Fibroblast of peridontal ligament (primary cell): Measurements from ENCODE around the gene MRS2.
A peak's percentile ranks its signal among the peaks of the same experiment; 100 is the strongest.
"Not testable (repeated sequence)": the region's sequence is repeated elsewhere in the genome, so short reads cannot be mapped to it uniquely, and the experiment has no call there.

Source experiments
- DNase-seq: peaks from one replicate; pipeline ENCODE4 v3.0.0-alpha.2; 2010; ENCODE audit errors: extremely low read depth

MRS2 gene

DNA sequence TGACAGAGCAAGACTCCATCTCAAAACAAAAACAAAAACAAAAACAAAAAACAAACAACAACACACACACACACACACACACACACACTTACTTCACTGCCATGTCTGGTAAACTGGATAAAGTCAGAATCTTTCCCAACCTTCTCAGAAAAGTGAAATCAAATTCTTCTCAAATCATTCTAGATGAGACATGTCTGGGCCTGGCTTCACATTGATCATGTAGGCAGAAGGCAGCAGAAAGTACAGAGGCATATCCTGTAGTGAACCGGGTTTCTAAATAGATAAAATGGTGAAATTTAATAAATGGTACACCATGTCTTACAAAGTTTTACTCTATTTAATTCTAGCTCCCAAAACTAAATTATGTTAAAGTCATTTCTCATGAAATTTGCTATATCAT is 14.9 kb upstream of the MRS2 start:
- DNase-seq: no peak

DNA sequence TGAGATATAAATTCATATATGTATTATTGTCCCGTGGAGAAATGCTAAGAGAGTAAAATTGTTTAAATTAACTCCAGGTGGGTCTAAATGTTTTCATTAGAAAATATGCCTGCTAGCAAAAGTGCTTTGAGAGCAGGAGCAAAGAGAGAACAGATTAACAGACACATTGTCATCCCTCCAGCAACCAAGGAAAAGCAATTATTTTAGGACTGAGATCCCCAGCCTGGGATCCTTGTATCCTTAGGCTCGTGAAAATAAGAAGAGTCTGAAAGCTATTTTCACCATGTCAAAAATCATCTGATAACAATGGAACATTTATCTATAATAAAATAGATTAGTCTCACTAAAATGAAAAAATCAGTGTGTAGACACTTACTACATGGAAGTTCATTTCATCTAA is 11.5 kb upstream of the MRS2 start:
- no peak for DNase-seq

DNA sequence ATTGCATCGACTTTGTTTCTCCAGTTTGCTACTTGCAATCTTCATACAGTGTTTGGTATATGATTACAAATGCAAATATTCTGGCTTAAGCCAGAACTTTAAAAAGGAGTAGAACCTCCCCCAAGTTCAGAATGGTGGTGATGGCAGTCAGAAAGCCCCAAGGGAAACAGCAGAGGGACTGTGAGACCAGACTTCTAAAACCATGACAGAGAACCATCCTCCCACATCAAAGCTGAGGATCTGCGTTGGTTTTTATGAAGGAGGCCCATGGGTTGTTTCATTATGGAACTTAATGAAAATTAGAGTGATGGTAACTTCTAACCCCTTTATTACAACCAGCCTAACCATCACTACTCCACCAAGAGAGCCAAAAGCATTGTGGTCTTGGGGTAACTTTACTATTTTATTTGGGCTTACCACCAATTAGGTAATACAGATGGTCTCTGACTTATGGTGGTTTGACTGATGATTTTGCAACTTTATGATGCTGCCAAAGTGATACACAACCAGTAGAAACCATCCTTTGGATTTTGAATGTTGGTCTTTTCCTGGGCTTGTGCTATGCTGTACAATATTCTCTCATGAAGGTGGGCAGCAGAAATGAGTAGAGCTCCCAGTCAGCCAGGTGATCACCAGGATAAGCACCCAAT is 10.9 kb upstream of the MRS2 start:
- DNase-seq: peak; percentile 56

DNA sequence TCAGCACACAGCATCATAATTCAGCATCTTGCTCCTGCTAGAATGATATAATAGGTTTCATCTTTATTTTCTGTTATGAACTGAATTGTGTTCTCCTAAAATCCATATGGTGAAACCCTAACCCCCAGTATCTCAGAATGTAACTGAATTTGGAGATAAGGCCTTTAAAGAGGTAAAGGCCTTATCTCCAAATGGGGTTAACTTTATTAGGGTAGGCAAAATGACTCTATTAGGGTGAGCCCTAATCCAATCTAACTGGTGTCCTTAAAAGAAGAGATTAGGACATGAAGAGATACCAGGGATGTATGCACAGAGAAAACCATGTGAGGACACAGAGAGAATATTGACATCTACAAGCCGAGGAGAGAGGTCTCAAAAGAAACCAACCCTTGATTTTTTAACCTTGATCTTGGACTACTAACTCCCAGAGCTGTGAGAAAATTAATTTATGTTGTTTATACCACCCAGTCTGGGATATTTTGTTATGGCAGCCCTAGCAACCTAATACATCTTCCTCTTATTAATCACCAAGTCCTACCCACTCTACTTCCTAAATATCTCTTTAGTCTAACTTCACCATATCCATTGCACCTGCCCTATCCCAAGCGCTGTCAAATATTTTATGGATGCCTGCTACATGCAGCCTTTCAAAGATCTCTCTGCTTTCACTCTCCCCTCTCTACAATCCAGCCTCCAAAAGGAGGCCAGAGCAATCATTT is 8.5 kb upstream of the MRS2 start:
- DNase-seq: no peak

DNA sequence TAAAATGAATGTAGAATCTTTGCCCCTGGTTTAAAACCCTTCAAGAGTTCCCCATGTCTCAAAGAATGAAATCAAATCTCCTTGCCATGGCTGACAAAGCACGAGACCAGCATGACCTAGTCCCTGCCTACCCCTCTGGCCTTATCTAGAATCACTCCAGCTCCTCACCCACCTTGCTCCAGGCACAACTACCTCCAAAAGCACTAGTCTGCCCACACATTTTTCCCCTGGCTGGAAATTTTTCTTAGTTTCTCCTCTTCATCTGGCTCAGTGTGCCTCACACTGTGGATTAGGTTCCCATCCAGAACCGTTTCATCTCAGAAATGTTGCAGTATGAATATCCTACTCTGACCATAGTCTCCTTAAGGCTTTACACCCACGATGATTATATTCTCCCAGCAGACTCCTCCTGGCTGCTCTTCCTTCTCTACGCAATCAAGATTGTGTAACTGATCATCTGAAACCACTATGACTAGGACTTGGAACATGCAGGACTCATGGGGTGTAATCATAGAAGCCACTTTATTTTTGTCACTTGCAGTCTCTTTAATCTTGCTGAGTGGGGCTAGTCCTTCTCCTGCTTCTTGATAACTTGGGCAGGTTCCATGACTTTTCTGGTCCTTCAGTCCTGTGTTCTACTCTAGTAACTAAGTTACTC is 7.8 kb upstream of the MRS2 start:
- peak; percentile 96 for DNase-seq

DNA sequence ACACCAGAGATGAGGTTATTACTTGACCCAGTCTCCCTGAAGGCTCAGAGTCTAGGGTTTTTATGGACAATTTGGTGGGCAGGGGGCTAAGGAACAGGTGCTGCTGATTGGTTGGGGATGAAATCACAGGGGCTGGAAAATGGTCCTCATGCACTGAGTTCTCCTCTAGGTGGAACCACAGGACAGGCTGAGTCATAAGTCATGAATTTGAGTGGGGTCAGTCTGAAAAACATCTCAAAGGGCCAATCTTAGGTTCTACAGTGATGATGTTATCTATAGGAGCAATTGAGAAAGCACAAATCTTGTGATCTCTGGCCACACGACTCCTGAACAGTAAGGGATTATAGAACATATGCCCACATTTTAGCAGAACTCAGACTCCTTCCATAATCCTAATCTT is 5.9 kb upstream of the MRS2 start:
- no peak for DNase-seq

DNA sequence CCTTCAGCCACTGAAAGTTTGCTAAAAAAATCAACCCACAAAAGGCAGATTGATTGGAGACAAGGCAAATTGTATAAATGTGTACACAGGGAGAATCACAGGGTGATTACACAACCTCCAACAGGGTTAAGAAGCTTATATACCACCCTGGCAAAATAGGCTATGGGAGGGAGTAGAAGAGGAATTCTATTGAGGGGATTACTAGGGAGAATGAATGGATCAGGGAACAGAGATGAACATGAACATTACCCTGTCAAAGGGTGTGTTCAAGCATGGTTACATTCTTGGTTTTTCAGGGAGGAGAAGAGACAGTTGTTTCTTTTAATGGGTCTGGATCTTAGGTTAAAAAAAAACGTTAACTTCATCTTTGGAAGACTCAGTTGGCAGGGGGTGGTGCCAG is 5.1 kb upstream of the MRS2 start:
- no peak for DNase-seq

DNA sequence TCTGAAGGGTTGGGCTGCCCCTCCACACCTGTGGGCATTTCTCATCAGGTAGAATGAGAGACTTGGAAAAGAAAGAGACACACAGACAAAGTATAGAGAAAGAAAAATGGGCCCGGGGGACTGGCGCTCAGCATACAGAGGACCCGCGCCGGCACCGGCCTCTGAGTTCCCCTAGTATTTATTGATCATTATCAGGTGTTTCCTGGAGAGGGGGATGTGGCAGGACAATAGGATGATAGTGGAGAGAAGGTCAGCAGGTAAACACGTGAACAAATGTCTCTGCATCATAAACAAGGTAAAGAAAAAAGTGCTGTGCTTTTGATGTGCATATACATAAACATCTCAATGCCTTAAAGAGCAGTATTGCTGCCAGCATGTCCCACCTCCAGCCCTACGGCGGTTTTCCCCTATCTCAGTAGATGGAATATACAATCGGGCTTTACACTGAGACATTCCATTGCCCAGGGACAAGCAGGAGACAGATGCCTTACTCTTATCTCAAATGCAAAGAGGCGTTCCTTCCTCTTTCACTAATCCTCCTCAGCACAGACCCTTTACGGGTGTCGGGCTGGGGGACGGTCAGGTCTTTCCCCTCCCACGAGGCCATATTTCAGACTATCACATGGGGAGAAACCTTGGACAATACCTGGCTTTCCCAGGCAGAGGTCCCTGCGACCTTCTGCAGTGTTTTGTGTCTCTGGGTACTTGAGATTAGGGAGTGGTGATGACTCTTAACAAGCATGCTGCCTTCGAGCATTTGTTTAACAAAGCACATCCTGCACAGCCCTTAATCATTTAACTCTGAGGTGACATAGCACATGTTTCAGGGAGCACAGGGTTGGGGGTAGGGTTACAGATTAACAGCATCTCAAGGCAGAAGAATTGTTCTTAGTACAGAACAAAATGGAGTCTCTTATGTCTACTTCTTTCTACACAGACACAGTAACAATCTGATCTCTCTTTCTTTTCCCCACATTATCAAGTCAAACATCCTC is 2.4 kb upstream of the MRS2 start:
- not testable (repeated sequence) for DNase-seq

DNA sequence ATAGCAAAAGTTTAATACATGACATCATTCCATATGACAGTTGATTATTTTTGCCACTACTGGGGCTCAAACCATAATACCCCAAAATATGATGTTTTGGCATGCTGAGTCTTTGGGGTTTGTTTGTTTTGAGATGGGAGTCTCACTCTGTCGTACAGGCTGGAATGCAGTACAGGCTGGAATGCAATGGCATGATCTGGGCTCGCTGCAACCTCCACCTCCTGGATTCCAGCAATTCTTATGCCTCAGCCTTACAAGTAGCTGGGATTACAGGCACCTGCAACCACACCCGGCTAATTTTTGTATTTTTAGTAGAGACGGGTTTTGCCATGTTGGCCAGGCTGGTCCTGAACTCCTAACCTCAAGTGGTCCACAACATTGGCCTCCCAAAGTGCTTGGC is 1.3 kb upstream of the MRS2 start:
- no peak for DNase-seq

DNA sequence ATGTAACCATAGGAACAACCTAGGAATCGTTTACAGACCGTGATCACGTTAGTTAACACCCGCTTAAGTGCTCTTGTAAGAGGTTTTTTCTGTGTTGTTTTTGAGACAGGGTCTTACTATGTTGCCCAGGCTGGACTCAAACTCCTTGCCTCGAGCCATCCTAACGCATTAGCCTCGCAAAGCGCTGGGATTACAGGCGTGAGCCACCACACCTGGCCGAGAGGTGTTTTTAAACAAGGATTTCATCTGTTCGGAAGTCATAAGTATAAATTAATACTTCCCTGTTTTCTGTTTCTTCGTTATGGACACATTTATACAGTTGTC is 727 bp downstream of the MRS2 start:
- DNase-seq: no peak

DNA sequence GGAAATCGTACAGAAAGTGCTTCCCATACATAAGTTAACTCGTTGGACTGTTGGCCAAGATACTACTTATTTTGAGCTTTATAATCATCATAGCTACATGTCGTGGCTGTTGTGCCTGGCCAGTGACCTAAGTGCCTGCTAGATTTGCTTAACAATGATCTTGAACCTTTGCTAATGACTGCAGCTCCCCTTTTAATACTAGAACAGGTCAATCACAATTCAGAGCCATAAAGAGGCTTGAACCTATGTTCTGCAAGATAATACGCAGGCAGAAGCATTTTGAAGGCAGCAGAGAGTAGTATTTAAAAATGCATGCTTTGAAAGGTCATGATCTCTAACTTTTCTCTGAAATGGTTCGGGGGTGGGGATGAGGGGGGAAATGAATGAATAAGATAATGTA is 2.5 kb downstream of the MRS2 start:
- no peak for DNase-seq

DNA sequence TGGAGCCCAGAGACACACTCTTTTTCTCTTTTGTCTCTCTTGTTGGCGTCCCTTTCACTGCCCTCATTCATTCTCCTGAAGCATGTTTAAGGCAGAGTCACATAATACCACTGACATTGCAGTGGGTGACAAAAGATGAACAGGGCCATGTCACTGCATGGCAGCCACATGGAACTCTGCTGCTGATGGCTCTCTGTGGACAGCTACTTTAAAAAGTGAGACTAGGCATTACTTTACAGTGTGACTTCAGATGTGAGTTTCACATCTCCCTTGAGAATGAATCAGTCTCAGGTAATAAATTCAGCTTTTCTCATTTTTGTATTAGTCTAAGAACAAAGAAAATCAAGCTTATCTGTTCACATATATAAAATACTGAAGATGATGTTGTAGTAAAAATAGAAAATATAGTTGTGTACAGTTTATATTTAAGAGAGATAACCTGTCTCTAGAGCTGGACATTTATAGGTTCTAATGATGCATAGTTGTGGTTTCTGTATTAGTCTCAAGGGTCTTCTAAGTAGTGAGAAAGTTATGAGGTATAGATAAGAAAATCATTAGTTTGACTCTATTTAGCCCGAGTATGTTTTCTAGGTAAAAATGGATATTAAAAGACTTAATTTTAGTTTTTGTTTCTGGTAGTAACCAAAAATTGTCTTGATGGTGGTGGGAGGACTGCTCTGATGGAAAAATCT is 6.1 kb downstream of the MRS2 start:
- no peak for DNase-seq

DNA sequence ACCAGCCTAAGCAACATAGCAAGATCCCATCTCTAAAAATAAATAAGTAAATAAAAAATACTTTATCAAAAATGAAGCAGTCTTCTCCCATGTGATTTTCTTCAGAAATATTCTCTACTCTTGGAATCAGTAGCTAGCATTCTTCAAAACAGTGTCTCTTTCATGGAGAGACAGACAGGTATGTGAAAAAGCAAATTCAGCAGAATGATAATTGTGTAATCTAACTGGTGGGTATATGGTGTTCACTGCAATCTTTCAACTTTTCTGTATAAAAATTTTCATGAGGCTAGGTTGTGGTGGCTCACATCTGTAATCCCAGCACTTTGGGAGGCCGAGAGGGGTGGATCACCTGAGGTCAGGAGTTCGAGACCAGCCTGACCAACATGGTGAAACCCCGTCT is 7.9 kb downstream of the MRS2 start:
- DNase-seq: no peak

DNA sequence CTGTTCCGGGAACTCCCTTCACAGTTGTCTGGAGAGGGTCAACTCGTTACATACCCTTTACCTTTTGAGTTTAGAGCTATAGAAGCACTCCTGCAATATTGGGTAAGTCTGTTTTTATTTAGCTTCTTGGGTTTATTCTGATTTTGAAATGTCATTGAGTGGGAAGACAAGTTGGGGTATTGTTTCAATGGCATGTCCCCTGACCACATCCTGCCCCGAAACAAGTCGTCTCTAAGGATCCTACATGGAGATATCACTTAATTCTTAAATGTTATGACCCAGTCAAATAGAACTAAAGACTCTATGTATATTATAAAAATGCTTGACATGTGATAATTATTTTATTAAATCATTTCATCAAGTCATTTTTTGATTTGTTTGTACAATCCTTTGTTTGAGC is 9.6 kb downstream of the MRS2 start:
- no peak for DNase-seq

DNA sequence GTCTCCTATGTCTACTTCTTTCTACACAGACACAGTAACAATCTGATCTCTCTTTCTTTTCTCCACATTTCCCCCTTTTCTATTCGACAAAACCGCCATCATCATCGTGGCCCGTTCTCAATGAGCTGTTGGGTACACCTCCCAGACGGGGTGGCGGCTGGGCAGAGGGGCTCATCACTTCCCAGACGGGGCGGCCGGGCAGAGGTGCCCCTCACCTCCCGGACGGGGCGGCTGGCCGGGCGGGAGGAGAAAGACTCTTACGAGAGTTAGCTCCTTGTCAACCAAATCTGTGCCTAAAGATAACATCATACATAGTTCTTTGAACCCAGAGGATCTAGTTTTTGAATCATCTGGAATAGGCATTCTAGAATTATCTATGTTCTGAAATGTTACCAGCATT is 11.8 kb downstream of the MRS2 start:
- DNase-seq: not testable (repeated sequence)

DNA sequence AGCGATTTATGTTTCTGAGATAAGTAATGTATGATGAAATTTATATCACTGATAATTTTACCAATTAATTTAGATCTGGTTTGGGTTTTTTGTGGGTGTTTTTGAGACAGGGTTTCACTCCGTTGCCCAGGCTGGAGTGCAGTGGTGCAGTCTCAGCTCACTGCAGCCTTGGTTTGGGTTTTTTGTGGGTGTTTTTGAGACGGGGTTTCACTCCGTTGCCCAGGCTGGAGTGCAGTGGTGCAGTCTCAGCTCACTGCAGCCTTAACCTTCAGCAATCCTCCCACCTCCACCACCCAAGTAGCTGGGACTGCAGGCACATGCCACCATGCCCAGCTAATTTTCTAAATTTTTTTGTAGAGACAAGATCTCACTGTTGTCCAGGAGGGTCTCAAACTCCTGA is 13.0 kb downstream of the MRS2 start:
- DNase-seq: no peak

DNA sequence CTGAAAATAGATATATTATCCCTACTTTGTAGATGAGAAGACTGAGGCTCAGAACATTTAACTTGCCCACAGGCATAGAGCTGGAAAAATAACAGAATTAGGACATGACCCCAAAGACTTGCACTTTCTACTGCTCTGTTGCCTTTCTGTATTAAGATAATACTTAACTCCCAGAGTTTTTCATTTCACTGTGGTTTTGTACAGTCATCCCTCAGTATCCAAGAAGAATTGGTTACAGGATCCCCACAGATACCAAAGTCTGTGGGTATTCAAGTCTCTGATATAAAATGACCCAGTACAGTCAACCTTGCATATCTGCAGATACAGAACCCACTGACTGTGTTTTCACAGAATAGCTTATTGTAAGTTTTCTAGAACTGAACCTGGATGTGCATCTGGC is 16.8 kb downstream of the MRS2 start:
- no peak for DNase-seq

DNA sequence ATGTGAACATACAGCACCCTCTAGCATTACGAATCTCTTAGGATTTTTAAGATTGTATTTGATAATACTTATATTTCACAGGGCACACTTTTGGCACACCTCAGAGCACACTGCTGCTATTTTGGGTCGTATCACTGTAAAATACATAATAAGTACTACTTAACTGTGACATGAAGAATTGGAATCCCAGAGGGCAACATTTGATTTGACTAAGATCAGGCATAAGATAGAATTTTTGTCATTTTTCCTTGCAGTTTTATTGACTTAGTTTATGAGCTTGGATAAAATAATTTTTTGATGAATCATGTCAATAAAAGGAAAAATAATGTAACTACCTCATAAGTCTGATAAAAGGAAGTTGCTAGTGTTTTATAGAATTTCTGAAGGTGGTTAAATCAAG is 22.4 kb downstream of the MRS2 start:
- no peak for DNase-seq

DNA sequence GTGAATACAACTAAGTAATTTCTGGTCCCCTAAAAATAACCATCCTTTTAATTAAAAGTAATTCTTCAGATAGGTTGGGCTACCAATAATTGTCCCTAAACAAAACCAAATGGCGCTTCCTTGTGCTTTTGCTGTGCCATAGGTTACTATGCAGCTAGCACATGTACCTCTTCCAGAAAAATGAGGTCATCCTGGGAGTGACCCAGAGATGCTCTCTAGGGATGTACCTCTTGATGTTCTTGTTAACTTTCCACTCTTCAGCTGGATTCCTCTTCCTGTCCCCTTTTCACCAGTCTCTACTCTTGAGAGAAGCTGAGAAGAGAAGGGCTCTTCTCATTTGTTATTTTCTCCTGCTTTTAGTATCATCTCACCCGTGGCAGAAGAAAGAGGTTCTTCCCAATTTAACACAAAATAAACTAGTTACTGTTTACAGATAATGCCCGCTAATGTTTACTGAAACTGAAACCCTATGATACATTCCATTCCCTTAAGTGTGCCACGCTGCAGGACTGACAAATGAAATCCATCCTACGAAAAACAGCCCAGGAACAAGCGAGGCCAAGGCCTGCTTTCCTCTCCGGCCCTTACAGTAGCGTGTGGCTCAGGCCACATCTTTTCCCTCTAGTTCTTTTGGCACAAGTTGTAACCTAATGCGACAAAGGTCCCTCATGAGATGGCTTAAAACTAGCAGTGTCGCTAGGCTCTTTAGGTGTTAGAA is 24.2 kb downstream of the MRS2 start:
- DNase-seq: peak; percentile 28

DNA sequence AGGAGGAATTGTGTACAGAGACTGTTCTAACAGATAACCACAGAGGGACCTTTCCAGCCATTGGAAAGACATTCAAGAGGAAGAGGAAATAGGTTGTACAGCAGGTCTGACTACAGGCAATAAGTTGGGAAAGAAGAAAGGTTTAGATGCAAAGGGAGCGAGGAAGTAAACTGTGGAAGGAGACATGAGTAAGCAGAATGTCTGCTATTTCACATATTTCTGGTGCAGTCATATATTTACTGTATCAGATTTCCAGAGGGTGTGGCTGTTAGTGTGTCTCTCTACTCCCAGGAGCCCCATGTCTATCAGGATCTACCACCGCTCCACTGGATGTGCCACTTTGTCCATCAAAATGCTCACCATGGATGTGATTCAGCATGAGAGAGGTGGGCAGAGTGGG is 25.9 kb downstream of the MRS2 start:
- DNase-seq: peak; percentile 54

DNA sequence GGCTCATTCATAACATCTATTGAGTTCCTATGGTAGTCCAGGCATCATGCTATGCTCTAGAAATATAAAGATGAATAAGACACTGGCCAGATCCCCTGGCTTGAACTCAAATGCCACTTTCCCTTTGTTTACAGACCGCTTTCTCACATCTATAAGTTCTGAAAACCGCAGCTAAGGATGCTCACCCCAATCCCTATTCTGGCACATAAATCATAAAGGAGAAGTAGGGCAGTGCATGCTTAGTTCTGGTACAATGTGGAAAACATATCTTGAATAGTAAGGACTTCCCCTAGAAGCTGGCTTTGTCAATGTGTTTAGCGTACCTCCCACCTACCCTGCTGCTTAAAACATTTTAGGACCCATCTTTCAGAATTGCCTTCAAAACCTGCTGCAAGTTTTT is 26.4 kb downstream of the MRS2 start:
- DNase-seq: no peak
